ENCODE measurements around the gene SUSD3.

DNA sequence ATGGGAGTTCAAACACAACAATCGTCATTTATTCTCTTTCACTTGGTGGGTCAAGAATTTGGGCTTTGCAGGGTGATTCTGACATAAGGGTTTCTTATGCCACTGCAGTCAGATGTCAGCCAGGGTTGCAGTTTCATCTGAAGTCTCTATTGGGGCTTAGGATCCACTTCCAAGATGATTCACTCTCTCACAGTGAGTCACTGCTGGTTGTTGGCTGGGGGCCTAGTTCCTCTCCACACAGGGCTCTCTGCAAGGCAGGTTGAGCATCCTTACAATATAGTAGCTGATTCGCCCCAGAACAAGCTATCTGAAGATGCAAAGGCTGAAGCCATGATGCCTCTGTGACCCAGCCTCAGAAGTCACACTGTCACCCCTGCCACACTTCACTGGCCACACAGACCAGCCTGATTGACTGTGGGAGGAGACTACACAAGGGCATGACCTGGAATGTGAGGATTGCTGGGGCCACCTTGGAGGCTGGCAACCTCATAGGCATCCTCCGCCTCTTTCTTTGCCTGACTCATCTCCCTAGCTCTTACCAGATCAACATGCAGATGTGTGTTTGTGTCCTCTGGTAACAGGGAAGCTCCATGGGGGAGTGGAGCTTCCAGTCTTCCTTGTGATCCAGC lies 33.1 kb downstream of the SUSD3 start:
- TF ChIP-seq, protein P1, sequence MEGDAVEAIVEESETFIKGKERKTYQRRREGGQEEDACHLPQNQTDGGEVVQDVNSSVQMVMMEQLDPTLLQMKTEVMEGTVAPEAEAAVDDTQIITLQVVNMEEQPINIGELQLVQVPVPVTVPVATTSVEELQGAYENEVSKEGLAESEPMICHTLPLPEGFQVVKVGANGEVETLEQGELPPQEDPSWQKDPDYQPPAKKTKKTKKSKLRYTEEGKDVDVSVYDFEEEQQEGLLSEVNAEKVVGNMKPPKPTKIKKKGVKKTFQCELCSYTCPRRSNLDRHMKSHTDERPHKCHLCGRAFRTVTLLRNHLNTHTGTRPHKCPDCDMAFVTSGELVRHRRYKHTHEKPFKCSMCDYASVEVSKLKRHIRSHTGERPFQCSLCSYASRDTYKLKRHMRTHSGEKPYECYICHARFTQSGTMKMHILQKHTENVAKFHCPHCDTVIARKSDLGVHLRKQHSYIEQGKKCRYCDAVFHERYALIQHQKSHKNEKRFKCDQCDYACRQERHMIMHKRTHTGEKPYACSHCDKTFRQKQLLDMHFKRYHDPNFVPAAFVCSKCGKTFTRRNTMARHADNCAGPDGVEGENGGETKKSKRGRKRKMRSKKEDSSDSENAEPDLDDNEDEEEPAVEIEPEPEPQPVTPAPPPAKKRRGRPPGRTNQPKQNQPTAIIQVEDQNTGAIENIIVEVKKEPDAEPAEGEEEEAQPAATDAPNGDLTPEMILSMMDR (IDR thresholded peaks at IDR 0.05; ENCODE audit: low read depth, low read length, missing input control) = no peak
- TF ChIP-seq JUND (IDR thresholded peaks at IDR 0.05) = no peak
- no peak for TF ChIP-seq SP1 (IDR thresholded peaks at IDR 0.05)
- TF ChIP-seq GABPA (IDR thresholded peaks at IDR 0.05 in 1 of 2, conservative IDR thresholded peaks at IDR 0.05 in 1 of 2) = no peak
